GM21528 (cell line): ENCODE results near the gene CABCOCO1.

ENCODE experiments used
- ATAC-seq: cut with Tn5 transposase; IDR thresholded peaks from one replicate; pipeline ENCODE4 v1.9.1; 2021; ENCODE audit warnings: mild to moderate bottlenecking, moderate library complexity; ENCODE audit not compliant: unreplicated experiment, low FRiP score

Gene CABCOCO1

DNA sequence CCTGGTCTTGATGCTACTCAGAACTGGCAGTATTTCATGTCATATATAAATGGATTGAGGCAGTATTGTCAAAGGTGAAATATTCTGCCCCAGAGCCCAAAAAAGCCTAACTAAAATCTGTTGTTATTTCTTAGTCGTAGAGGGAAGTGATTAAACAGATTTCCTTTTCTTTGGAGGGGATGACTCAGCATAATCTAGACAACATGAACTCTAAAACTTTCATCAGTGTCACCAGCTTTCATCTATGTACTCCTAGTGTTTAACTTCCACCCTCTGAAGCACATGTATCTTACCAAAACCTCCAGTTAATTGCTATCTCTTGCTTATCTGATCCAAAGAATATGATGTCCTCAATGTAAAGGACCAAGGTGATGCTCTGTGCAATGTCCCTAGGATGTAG is 141.7 kb downstream of the CABCOCO1 start:
- ATAC-seq: no peak

DNA sequence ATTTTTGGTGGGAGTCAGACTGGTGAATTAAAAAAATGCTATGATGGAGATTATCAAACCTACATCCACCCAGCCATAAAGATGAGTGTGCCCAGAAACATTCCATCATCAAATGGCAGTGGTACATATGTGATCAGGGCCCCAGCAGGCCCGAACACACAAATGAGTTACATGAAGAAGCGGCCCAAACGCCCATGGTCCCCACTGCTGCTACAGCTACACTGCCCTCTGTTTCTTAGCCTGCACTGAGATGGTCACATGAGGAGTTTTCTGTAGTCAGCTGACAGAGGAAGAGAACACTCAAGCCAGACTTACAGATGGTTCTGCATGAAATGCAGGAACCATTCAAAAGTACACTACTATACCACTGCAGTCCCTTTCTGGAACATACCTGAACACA is 142.4 kb downstream of the CABCOCO1 start:
- ATAC-seq: no peak

DNA sequence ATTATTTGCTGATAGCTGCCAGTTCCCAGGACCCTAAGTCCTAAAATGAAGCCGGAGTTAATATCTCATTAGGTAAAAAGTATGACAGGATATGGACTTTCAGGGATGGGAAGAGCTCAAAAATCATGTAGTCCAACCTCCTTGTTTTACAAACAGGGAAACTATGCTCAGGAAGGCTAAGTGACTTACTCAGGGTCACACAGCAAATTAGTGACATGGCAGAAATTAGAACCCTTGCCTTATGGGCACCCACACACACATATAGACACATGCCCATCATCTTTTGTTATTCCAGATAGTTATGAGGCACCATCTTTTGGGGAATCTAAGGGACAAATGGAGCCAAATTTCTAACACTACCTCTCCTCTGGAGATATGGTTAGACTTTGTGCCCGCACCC is 147.5 kb downstream of the CABCOCO1 start:
- no peak for ATAC-seq

DNA sequence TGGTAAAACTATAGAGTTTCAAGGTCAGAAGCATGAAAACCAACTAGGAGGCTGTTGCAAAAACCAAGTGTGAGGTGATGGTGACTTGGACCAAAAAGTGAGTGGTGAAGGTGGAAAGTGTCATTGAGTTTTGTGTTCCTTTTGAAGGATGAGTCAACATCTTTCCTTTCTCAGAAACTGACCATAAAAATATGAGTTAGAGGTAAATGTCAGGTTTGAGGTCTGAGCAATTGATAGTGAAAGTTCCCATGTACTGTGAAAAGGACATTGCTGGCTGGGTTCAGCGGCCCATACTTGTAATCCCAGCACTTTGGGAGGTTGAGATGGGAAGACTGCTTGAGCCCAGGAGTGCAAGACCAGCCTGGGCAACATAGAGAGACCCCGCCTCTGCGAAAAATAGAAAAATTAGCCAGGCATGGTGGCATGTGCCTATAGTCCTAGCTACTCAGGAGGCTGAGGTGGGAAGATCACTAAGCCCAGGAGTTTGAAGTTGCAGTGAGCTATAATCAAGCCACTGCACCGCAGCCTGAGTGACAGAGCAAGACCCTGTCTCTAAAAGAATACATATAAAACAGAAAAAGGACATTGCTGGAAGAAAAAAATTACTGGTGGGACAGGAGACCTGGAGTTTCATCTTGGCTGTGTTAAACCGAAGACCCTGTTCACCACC is 149.5 kb downstream of the CABCOCO1 start:
- ATAC-seq: no peak

DNA sequence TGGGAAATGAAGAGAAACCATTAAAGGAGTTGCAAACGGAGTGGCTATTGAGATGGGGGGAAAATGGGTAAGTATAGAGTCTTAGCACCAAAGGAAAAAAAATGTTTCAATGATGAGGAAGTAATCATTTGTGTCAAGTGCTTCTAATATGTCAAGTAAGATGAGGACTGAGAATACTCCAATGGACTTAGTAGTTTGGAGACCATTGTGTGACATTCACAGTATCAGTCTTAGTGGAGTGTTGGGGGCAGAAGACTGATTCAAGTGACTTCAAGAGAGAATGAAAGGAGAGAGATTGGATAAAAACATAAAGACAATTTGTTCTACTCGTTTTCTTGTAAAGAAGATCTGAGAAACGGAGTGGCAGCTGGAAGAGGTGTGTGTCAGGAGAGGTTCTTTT is 150.2 kb downstream of the CABCOCO1 start:
- ATAC-seq: no peak

DNA sequence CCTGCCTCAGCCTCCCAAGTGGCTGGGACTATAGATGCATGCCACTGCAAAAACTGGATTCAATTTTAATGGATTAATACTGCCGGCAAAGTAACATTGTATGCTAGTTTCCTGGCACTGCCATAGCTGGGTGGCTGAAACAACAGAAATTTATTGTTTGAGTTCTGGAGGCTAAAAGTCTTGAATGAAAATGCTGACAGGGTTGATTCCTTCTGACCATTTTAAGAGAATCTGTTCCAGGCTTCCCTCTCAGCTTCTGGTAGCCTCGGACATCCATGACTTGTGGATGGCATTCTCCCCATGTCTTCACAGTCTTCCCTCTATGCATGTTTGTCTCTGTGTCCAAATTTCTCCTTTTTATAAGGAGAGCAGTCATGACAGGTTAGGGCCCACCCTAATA is 151.4 kb downstream of the CABCOCO1 start:
- no peak for ATAC-seq

DNA sequence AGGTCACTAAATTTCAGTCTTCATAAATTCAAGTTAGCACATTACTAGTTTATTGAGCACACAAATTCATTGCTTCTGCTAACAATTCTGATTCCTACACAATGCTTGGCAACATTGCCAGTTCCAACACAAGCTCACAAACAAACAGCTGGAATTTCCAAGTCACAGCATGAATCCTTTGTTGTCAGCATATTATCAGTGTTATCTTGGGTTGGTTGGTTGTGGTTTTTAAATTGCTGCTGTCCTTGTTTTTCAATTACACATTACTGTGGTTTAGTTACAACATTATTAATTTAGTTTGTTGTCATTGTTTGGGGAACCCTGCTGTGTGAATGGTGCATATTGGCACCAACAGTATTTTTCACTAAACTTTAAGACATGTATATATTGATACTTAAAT is 152.8 kb downstream of the CABCOCO1 start:
- ATAC-seq: no peak
